ENCODE measurements around the gene RNF207. TPM values are rescaled to one million over a fixed set of nuclear protein-coding genes. Genes with fewer than 3 reads are reported as not detected.

RNF207 gene
- total RNA-seq, 1 experiment from 2014 or later: 4.9 TPM

DNA sequence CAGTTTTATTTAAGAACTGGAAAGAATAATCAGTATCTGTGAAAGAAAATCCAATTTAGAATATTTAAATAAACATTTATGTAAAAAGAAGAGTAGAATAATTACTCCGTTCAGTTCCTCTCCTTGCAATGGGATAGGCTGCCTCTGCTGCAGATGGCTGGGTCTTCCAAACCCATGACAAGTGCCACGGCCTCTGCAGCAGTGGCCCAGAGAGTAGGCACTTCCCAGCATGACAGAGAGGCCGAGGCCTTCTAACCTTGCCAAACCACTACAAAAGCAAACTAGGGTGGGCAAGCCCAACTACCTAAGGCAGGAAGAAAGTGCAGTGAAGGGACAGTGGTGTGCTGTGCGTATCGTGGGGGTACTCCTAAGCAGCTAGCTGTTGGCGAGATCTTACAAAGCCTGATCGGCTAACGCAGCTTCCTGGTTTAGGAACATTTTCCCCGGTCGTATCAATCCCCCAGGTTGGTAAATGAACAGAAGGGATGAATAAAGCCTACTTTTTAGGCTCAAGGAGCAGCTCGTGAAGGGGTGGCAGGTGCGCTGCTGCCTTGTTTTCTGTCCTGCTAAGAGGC is 15.4 kb downstream of the RNF207 start:
- Histone ChIP-seq H2BK20ac (ENCODE audit: low read depth, low read length, poor library complexity, severe bottlenecking) (no peak overlapping the region), H3K27me3 (ENCODE audit: insufficient read depth, low read length) (no peaks in the 10 kb centered on the region), H2BK15ac (ENCODE audit: low read depth, low read length) (no peak overlapping the region), H3K9me3 (ENCODE audit: control insufficient read depth, low read depth, low read length) (no peaks in the 10 kb centered on the region), H2BK5ac (ENCODE audit: insufficient read length, low read length) (no peak overlapping the region), H3K14ac (ENCODE audit: insufficient read depth, low read length) (no peak overlapping the region), H3K4ac (ENCODE audit: low read depth, low read length) (no peak overlapping the region), H3K79me2 (ENCODE audit: insufficient read depth, low read length) (no peaks in the 10 kb centered on the region), H4K5ac (ENCODE audit: insufficient read length, low read depth, low read length) (no peak overlapping the region), H3K56ac (ENCODE audit: insufficient read length, low read depth, low read length) (no peak overlapping the region), H3K79me1 (ENCODE audit: insufficient read depth, low read depth, low read length, poor library complexity, severe bottlenecking) (peaks cover 3% of the 10 kb centered on the region), H2BK120ac (ENCODE audit: low read depth, low read length, poor library complexity, severe bottlenecking) (no peak overlapping the region), H2BK12ac (ENCODE audit: insufficient read length, low read depth, low read length) (no peak overlapping the region), H3K23ac (ENCODE audit: insufficient read length, low read depth, low read length) (no peak overlapping the region), H3K23me2 (ENCODE audit: insufficient read length, low read depth, low read length, poor library complexity, severe bottlenecking) (no peaks in the 10 kb centered on the region), H2AK5ac (ENCODE audit: insufficient read length, low read length) (no peak overlapping the region), H3K18ac (ENCODE audit: insufficient read length, low read depth, low read length) (no peak overlapping the region), H3K9ac (ENCODE audit: extremely low read depth, insufficient read length, low read length) (no peak overlapping the region), H3K4me1 (ENCODE audit: insufficient read depth, low read length) (no peaks in the 10 kb centered on the region), H2AFZ (ENCODE audit: low read length) (no peak overlapping the region), H3K4me2 (ENCODE audit: insufficient read depth, insufficient read length, low read length) (no peak overlapping the region), H4K91ac (ENCODE audit: insufficient read length, low read depth, low read length) (no peak overlapping the region), H4K8ac (replicated peaks; ENCODE audit: insufficient read length, low read depth, low read length) (no peak overlapping the region), H4K20me1 (ENCODE audit: control insufficient read depth, insufficient read depth, insufficient read length) (no peaks in the 10 kb centered on the region), H3T11ph (ENCODE audit: low read length) (no peak overlapping the region), H3K27ac (ENCODE audit: insufficient read length, low read depth, low read length) (no peak overlapping the region)
- H3K4me1 Mint-ChIP-seq: peaks cover 2 to 6% of the 10 kb centered on the region in 2 experiments; a peak in 2 of 4 replicates
- TF ChIP-seq, protein P1, sequence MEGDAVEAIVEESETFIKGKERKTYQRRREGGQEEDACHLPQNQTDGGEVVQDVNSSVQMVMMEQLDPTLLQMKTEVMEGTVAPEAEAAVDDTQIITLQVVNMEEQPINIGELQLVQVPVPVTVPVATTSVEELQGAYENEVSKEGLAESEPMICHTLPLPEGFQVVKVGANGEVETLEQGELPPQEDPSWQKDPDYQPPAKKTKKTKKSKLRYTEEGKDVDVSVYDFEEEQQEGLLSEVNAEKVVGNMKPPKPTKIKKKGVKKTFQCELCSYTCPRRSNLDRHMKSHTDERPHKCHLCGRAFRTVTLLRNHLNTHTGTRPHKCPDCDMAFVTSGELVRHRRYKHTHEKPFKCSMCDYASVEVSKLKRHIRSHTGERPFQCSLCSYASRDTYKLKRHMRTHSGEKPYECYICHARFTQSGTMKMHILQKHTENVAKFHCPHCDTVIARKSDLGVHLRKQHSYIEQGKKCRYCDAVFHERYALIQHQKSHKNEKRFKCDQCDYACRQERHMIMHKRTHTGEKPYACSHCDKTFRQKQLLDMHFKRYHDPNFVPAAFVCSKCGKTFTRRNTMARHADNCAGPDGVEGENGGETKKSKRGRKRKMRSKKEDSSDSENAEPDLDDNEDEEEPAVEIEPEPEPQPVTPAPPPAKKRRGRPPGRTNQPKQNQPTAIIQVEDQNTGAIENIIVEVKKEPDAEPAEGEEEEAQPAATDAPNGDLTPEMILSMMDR (conservative IDR thresholded peaks at IDR 0.05): no peak
- no peak for DNase-seq
- H3K27ac Mint-ChIP-seq: peak overlapping the region in 1 of 3 experiments; percentile 81; a peak in 2 of 7 replicates
- no peak overlapping the region for H3K4me3 Mint-ChIP-seq
- peaks cover 30 to 54% (median 36%) of the 10 kb centered on the region in 3 experiments; a peak in 6 of 7 replicates for H3K36me3 Mint-ChIP-seq (ENCODE audit: insufficient read depth in 1 of 3, low read depth in 3 of 3)
- no peaks in the 10 kb centered on the region for H3K9me3 Mint-ChIP-seq
- H3K27me3 Mint-ChIP-seq (ENCODE audit: low read depth): peaks cover 2% of the 10 kb centered on the region
- no CpG with 5 or more reads among the region's 12 CpGs for WGBS (ENCODE audit: extremely low coverage, insufficient read length, low lambda C conversion rate)
